Stimulated activated CD8-positive, alpha-beta memory T cell treated with anti-CD3 and anti-CD28 coated beads, Interleukin-4, amount 100 ng/mL, for 48 hours (primary cell): Measurements from ENCODE around the gene PARP1.
"Not testable (repeated sequence)": the region's sequence is repeated elsewhere in the genome, so short reads cannot be mapped to it uniquely, and the experiment has no call there.

Source experiments
- DNase-seq: peaks from one replicate; pipeline ENCODE4 v3.0.0-alpha.2; 2020

Gene PARP1

DNA sequence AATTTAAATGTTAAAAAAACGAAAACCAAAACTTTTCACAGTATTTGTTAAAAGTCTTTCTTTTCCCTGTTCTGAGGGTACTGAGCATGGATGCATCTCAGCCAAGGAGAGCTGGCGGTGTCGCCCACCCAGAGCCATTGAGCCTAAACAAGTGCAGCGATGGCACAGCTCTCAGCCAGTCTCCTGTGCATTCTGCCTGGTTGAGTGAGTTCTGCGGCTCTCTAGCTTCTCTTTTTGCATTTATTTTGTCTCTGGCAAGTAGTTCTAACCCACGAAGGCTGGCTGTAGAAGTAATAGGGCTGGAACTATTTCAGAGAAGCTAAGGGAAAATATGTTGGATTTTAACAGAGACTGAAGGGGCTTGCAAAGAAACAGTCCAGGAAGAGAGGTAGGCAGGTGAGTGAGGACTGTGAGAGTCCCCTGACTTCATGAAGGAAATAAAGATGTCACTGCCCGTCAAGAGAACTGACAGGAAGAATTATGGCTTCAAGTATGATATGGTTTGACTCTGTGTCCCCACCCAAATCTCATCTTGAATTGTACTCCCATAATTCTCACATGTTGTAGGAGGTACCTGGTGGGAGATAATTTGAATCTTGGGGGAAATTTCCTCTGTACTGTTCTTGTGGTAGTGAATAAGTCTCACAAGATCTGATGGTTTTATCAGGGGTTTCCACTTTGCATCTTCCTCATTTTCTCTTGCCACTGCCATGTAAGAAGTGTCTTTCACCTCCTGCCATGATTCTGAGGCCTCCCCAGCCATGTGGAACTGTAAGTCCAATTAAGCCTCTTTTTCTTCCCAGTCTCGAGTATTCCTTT, 63.2 kb downstream of the PARP1 start:
- DNase-seq = no peak

DNA sequence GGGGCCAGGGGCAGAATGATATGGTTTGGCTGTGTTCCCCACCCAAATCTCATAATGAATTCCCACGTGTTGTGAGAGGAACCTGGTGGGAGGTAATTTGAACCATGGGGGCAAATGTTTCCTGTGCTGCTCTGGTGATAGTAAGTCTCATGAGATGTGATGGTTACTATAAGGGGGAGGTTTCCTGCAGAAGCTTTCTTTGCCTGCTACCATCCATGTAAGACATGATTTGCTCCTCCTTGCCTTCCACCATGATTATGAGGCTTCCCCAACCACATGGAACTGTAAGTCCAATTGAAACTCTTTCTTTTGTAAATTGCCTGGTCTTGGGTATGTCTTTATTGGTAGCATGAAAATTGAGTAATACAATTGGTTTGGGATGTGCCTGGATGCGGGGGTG, 65.2 kb downstream of the PARP1 start:
- DNase-seq = no peak

DNA sequence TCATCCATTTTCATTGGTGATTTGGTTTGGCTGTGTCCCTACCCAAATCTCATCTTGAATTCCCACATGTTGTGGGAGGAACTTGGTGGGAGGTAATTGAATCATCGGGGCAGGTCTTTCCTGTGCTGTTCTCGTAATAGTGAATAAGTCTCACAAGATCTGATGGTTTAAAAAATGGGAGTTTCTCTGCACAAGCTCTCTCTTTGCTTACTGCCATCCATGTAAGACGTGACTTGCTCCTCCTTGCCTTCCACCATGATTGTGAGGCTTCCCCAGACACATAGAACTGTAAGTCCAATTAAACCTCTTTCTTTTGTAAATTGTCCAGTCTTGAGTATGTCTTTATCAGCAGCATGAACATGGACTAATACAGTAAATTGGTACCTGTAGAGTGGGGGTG, 67.8 kb downstream of the PARP1 start:
- not testable (repeated sequence) for DNase-seq

DNA sequence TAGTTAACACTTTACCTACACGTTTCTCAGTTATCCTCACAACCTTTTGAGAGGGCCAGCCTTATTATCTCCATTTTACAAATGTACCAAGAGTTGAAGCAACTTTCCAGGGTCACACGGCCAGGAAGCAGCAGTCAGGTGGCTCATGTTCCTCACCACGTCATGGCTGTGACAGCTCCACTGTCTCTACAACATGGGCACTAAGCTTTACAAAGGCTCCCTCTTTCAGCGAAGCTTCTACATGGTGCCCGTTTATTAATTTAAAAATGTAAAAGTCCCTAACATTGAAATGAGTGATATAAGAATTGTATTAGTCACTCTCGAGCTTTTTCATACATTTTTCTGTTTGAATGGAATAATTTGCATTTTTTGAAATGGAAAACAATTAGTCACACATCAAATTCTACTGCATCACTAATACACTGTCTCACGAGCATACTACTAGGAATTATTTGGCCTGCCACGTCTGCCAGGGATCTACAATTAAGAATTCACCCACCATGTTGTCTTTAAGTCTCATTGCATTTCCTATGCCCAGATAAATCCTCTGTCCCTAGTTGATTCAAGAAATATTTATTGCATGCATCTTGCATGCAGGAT, 70.5 kb downstream of the PARP1 start:
- DNase-seq = no peak

DNA sequence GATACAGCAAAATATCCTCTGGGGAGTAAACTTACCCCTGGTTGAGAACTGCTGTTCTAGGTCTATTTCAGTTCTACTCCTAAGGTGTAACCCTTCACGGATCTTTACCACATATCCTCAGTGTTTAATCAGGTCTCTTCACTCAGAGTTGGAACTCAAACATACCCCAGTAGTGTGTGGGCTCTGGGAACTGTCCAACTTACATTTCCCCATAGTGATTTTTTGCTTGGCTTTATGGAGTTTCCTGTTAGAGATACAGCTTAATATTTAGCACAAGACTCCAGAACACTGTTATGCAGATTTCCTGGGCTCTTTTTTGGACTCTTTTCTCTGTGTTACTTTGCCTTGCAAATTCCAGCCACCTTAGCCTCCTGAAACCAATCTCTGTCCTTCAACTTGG, 72.2 kb downstream of the PARP1 start:
- no peak for DNase-seq

DNA sequence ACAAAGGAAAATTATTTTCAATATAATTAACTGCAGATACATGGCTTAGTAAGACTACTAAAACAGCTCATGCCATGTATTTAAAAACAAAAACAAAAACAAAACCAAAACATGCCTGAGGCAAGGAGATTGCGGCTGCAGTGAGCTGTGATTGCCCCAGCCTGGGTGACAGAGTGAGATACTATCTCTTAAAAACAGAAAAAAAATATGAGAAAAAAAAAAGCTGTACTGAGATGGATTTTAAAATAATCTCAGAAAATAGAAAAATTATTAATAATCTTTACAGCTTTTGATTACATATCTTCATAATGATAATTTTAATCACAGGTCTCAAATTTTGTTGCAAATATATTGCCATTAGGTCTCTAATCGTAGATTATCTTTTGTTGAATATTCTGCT, 74.9 kb downstream of the PARP1 start:
- DNase-seq = no peak

DNA sequence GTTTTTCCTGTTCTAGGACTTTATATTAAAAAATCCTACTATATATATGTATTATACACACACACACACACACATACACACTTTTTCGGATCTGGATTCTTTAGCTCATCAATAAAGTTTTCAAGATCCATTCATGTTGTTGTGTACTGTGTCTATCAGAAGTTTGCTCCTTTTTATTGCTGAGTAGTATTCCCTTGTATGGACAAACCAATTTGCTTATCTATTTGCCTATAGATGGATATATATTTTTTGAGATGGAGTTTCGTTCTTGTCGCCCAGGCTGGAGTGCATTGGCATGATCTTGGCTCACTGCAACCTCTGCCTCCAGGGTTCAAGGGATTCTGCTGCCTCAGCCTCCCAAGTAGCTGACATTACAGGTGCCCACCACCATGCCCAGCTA, 78.7 kb downstream of the PARP1 start:
- DNase-seq = no peak

DNA sequence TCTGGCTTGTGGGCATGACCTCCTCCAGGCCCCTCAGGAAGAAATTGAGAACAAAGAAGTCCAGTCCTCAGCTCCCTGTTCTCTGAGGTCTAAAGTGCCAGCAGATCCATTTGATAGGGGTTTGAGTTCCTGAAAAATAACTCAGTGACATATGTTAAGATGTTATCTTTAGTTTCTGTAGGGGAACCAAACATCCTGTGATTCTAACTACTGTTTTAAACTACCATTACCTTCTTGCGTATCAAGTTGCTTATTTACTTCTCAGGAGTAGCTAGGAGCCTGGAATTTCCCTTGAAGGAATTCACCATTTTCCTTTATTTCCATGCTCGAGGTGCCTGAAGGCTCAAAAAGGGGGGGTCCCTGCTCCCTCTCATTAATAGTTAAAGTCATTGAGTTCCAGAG, 80.1 kb downstream of the PARP1 start:
- DNase-seq = no peak

DNA sequence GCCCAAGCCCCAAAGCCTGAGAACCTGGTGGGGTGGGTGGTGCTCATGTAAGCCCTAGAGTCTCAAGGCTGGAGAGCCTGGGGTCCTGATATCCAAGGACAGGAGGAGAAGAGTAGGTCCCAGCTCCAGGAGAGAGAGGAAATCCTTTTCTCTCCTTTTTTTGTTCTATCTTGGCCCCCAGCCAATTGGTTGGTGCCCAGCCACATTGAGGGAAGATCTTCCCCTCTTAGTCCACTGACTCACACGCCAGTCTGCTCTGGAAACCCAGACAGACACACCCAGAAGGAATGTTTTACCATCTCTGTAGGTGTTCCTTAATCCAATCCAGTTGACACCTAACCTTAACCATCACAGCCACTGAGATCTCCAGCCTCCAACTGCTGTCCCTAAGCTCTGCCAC, 82.7 kb downstream of the PARP1 start:
- DNase-seq = no peak

DNA sequence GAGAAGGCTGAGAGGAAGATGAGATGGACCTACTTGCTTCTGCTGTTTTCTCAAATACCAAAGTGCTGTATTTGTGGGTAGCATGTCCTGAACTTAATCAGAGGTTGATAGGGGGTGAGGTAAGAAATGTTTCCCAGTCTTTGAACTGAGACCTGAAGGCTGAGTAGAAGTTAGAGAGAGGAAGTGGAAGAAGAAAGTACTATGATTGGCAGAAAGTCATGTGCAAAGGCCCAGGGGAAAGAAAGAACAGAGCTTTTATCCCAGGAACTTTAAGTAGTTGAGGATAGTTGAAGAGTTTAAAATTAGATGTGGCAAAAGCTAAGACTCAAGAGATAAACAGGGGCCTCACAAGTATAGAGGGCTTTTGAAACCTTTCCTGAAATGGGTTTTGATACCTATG, 83.4 kb downstream of the PARP1 start:
- DNase-seq = no peak

DNA sequence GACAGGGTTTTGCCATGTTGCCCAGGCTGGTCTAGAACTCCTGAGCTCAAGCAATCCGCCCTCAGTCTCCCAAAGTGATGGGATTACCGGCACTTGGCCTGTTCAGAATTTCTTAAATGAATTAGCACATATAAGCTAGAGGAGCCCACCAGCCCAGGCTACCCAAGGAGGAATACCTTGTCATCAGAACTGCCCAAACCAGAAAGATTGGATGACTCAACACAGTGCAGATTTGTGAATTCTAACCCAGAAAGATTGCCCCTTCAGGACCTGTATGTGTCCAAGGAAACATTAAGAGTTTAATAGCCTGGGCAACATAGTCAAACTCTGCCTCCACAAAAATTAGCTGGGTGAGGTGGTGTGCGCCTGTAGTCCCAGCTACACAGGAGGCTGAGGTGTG, 84.9 kb downstream of the PARP1 start:
- no peak for DNase-seq

DNA sequence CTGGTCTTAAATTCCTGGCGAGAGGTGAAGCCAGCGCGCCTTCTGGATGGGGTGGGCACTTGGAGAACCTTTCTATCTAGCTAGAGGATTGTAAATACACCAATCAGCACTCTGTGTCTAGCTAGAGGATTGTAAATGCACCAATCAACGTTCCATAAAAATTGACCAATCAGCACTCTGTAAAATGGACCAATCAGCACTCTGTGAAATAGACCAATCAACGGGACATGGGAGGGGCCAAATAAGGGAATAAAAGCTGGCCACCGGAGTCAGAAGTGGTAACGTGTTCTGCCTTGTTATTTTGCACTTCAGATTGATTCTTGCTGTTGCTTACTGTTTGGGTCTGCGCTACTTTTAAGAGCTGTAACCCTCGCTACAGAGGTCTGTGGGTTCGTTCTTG, 87.0 kb downstream of the PARP1 start:
- DNase-seq = no peak

DNA sequence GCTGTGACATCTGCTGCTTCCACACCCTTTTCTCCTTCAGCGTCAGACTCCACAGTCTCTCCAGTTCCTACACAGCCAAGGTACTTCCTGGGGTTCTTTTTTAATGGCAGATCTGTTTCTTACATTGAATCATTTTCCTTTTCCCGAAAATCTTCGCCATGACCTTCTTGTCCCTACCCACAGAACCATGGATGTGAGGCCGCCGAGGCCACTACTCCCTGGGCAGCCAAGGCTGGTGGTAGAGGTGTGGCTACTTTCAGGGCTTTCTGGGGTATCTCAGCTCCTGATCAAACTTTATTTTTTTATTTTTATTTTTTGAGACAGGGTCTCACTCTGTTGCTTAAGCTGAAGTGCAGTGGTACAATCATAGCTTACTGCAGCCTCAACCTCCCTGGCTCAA, 89.4 kb downstream of the PARP1 start:
- DNase-seq = no peak

DNA sequence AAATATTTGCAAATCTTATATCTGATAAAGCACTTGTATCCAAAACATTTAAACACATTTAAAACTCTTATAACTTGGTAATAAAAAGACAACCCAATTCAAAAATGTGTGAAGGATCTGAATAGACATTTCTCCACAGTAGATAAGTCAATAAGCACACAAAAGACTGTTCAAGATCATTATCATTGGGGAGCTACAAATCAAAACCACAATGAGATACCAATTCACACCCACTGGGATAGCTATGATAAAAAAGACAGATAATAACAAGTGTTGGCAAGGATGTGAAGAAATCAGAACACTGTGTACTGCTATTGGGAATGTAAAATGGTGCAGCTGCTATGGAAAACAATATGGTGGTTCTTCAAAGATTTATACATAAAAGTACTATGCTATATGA, 93.8 kb downstream of the PARP1 start:
- no peak for DNase-seq

DNA sequence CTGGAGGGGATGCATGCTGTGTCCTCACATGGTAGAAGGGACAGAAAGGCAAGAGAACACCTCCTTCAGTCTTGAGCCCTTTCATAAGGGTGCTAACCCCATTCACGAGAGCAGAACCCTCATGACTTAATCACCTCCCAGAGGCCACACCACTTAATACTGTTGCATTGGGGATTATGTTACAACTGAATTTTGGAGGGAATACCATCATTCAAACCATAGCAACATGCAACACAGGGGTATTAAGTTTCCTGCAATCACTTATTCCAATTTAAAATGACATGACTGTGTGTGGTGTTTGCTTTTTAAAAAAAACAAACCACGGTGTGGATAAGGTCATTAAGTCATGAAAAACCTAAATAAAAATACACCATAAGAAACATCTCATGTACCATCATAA, 95.8 kb downstream of the PARP1 start:
- DNase-seq = no peak

DNA sequence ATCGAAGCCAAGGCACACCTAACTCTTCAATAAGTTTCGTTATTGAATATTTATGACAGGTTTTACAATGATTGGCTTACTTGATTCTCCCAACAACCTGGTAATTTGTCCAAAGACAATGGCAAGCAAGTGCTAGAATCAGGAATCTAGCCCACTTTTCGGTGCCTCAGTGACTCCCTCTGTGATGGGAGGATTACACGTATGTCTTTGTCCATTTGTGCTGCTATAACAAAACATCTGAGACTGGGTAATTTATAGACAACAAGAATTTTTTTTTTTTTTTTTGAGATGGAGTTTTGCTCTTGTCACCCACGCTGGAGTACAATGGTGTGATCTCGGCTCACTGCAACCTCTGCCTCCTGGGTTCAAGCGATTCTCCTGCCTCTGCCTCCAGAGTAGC, 96.5 kb downstream of the PARP1 start:
- DNase-seq = no peak
